Stimulated activated CD8-positive, alpha-beta memory T cell treated with anti-CD3 and anti-CD28 coated beads, Interleukin-7, amount 100 ng/mL, for 48 hours (primary cell): ENCODE data around the gene ROBO4.

ENCODE experiments used
- DNase-seq, 2 donors: peaks; one replicate each; pipeline ENCODE4 v3.0.0-alpha.2; 2020; ENCODE audit warnings: low read depth in 1 of 2; ENCODE audit errors: extremely low read depth in 1 of 2

Gene ROBO4

DNA sequence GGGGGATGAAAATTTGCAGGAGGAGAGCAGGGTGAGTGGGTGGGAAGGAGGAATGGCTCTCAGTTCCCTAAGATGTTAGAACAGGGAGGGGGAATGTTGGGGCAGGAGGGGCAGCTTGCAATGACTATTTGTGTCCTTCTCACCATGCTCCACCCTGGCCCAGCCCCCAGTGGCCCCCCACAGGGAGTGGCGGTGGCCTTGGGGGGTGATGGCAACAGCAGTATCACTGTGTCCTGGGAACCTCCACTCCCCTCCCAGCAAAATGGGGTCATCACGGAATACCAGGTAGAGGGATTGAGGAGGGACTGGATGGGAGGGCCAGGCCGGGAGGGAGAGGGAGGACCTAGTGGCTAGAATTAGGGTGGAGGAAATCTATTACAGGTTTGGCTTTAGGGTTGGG lies 22.3 kb downstream of the ROBO4 start:
- no peak for DNase-seq

DNA sequence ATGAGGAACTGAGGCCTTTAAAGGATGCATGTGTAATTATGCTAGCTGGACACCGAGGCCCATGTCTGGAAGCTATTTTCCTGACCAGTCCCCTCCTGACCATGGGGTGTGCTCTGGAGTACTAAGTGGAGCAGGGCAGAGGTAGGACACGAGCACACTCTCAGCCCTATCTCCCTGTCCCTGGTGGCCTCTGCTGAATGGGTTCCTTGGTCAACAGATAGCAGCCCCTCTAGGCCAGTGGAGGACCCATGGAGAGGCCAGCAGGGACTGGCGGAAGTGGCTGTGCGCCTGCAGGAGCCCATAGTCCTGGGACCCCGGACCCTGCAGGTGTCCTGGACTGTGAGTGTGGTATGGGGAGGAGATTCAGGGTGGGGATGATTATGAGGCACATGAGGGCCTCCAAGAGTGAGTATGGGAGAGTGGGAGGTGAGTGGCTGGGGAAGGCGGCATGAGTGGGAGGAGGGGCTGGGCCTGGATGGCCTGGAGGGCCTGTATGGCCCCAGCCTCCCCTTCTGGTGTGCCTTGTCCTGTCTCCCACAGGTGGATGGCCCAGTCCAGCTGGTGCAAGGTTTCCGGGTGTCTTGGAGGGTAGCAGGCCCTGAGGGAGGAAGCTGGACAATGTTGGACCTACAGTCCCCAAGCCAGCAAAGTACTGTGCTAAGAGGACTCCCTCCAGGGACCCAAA lies 23.0 kb downstream of the ROBO4 start:
- no peak for DNase-seq

DNA sequence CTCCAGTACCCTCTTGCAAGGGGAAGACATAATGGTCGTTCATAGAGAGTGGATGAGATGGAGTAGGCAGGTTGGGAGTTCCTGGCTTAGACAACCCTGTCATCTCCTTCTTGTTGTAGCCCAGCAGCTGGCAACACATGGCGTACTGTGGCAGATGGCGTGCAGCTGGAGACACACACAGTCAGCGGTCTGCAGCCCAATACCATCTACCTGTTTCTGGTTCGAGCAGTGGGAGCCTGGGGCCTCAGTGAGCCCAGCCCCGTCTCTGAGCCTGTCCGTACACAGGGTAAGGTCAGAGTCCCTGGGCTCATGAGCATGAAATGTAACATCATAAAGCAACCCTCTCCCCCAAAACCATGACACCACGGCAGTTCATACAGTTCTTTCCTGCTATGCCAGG lies 23.7 kb downstream of the ROBO4 start:
- no peak for DNase-seq

DNA sequence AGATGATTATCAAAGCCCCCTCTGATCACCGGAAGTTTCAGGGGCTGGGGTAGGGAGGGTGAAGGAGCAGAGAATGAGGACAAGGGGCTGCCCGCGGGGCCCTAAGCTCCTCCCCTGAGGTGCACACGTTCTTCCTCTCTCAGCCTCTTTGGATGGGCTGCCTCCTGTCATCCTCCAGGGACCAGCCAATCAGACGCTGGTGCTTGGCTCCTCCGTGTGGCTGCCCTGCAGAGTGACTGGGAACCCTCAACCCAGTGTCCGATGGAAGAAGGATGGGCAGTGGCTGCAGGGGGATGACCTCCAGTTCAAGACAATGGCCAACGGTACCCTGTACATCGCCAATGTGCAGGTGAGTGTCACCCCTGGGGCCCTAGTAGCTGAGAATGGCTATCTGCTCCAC lies 24.9 kb downstream of the ROBO4 start:
- DNase-seq: no peak

DNA sequence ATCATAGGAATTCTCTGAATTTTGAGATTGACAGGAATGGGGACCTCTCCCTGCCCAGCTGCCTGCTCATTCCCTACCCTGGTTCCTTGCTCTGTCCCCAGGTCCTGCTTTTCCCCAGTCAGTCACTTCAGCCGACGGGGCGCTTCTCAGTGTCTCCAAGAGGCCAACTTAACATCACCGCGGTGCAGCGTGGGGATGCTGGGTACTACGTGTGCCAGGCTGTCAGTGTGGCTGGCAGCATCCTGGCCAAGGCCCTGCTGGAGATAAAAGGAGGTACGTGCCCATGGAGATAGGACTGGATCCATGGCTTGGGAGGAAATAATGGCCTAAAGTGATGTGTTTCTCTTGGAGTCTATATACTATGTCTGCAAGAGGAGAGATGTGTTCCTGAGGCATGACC lies 25.4 kb downstream of the ROBO4 start:
- no peak for DNase-seq

DNA sequence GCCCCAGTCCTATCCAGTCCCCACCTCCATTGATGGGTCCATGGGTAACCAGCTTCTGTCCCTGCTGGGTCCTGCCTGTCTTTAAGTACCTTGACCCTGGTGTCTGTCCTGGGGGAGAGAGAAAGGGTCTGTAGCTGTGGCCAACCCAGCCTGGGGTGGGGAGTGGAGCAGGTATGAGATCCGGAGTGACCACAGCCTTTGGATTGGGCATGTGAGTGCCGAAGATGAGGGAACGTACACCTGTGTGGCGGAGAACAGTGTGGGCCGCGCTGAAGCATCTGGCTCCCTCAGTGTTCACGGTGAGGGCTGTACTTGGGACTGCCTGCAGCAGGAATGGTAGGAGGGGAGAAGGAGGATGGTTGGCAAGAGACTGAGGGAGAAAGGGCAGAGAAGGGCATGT lies 27.2 kb downstream of the ROBO4 start:
- DNase-seq: no peak

DNA sequence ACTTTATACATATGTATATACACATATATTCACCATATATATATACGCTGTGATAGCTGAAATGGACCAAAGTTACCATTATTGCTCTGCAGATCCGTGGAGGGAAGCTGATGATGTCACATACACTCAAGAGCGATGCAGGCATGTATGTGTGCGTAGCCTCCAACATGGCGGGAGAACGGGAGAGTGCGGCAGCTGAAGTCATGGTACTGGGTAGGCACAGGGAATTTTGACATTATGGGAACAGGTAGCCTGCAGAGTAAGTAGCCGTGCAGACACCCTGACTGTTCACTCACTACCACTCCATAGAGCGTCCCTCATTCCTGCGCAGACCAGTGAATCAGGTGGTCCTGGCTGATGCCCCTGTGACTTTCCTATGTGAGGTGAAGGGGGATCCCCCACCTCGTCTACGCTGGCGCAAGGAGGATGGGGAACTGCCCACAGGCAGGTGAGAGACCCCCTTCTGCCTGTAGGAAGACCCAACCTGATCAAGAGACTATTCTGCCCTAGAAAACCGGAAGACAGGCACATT lies 27.7 kb downstream of the ROBO4 start:
- no peak for DNase-seq

DNA sequence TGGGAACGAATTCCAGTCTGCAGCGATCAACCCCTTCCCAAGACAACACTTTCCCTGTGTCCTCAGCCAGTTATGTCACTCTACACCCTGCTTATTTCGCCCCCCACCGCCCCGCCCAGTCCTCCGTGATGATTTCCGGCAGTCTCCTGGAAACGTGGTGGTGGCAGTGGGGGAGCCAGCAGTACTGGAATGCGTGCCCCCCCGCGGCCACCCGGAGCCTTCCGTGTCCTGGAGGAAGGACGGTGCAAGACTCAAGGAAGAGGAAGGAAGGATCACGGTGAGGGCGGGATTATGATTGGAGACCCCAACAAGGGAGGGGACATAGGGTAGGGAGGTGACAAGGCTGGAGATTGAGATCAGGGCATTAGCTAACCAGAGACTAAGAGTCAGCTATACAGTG lies 28.3 kb downstream of the ROBO4 start:
- no peak for DNase-seq

DNA sequence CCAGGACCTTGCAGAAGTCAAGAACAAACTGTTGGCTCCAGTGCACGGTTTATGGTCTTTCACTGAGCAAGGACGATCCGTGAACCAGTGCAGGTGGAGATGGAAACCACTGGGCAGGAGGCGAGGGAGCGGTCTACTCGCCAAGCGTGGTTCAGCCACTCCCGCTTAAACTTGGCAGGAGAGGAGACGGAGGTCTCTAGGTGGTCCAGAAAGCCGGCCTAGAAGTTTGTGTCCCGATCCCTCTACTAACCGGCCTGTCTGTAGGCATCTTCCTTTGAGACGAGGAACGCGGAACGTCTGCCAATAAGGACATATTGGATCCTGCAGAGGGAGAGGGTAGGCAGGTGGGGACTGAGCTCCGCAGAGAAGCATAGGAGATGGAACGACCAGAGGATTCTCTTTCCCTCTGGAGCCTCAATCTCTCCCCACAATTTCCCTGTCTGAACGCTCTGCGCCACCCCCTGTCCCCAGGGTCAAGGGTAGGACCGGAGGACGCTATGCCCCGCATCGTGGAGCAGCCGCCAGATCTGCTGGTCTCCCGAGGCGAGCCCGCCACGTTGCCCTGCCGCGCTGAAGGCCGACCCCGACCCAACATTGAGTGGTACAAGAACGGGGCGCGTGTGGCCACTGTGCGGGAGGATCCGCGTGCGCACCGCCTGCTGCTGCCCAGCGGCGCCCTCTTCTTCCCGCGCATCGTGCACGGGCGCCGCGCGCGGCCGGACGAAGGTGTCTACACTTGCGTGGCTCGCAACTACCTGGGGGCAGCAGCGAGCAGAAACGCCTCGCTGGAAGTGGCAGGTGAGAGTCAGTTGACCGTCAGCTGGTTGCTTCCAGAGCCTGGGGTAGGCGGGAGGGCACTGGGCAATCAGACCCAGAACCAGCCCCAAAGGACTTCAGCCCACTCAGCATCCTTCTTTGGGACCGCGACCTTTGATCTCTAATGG lies 29.1 kb downstream of the ROBO4 start:
- no peak for DNase-seq

DNA sequence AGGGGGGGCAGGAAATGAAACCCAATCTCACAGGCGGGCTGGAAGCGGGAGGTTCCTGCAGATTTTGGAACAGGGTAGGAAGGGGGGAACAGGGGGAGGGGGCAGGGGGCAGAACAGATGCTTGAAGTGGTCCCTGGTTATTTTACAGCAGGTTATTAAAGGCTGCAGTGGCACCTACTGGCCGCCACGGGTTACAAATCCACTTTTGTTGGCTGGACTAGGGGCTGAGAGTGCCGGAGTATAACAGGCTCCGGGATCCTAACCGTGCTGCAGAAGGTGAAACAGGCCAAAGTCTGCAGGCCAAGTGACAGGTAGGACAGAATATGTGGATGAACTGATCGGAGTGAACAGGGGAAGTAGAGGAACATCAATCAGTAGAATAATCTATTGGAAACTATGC lies 30.0 kb downstream of the ROBO4 start:
- no peak for DNase-seq

DNA sequence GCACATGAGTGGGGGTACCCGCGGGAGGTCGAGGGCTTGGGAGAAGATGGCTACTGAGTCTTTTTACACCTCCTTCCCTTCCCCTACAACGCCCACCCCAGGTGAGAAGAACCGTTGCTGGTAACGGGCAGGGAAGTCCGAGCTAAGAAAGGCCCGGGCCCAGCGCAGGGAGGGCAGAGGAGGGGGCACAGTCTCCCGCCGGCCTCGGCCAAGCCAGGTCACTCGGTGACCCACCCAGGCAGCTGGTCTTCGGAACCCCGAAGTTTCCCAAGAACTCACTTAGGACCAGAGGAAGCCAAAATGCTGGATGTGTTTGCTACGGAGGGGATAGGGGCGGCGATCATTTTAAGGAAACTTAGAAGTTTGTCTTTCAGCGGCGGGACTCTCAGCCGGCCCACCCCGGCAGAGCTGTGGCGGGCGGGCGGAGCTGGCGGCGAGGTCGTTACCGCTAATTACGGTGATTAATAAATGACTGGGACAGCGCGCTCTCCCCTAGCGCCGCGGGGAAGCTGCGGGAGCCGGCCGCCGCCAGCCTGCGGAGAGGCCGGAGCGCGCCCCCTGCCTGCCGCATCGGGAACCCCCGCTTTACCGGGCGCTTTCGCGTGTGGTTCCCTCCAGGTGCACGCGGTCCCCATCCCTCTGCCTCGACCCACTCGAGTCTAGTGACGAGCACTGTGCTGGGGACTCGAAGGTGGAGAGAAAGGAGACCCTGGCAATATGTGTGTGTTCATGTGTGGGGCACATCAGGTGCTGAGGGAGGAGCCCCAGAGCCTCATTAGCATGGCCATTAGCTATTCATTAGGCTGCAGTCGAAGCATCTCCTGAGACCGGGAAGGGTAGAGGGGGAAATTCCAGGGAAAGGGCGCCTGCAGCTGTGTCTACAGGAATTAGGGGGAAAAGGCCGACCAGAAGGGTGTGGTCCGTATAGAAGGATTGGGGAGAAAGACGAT lies 31.5 kb downstream of the ROBO4 start:
- DNase-seq: peak; percentile 17 to 28

DNA sequence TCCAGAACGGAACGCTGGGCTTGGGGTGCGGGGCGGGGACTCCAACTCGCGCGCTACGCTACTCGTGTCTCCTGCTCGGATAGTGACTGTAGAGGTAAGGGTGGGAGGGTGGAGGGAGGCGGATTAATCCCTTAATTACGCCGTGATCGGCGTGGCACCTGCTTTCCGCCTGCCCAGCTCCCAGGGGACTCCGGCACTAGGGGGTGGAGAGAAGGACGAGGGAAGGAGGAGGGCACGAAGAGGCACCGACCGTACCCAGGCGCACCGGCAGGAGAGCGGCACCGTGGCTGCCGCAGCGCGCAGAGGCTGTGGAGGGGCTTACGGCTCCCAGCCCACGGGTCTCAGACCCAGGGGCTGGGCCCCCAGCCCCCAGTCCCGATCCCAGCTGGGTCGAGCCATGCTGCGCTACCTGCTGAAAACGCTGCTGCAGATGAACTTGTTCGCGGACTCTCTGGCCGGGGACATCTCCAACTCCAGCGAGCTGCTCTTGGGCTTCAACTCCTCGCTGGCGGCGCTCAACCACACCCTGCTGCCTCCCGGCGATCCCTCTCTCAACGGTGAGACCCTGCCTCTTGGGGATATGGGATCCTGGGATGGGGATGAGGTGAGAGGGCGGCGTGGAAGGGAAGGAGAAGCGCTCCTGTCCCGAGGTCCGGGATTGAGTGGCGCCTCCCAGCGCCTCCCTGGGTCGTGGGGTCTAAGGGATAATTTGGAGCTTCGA lies 32.3 kb downstream of the ROBO4 start, which contains the start of gene ROBO3:
Gene ROBO3 (plus strand): TSS at position 252 of the 721 bp plus-strand sequence. CDS start 146 bp downstream, at position 398.
- no peak for DNase-seq

DNA sequence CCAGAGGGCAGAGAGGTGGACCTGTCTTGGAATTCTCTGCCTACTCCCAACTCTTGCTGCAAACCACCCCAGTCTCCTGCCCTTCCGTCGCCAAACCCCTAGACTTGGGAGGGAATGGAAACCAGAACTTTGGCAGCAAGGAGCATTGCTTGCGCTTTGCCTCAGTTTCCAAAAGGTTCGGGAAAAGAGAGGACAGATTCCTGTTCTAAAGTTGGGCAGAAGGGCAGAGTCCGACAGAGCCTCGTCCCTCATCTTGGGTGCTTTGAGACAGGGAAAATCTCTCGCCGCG lies 32.8 kb downstream of the ROBO4 start:
- no peak for DNase-seq

DNA sequence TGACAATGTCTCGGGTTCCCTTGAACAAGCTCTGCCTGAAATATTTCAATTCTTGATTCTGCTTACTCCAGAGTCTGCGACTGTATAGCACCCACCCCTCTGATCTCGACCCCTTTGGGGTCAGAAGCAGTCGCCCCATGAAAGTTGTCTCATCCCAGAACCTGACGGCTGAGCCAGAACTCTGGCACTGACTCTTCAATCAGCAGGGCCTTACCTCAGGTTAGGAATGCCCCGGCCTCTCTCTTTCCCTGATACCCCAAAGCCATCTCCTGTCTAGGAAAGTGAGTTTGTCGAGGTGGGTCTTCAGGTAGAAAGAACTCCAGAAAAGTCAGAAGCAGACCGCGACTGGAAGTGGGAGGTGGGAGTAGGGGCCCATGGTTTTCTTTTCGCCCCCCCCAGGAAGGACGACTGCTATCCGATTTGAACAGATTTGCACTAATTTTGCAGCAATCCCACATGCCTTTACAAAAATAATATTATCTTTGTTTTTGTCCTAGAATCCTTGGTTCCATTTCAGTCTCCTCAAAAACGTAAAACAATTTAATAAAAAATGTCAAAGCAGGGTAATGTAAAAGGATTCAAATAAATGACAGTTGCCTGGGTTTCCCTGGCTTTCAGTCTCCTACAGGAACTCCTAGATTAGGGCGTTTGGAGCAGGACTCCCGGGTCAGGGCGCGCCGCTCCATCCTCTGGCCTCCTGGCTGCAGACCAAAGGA lies 33.3 kb downstream of the ROBO4 start:
- no peak for DNase-seq

DNA sequence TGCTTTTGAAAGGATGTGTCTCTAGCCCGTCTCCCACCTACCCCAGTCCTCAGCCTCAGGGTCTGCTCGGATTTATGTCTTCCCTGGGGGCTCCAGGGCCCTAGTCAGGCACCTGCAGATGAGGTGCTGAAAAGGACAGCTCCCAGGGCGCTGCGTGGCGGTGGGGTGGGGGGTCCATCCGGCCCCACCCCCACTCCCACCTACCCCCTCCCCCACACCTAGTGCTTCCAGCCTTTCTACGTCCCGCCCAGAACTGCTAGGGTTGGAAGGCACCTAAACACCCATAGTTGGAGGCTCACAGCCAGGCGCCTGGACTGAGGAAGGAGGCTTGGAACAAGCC lies 33.9 kb downstream of the ROBO4 start:
- DNase-seq: no peak

DNA sequence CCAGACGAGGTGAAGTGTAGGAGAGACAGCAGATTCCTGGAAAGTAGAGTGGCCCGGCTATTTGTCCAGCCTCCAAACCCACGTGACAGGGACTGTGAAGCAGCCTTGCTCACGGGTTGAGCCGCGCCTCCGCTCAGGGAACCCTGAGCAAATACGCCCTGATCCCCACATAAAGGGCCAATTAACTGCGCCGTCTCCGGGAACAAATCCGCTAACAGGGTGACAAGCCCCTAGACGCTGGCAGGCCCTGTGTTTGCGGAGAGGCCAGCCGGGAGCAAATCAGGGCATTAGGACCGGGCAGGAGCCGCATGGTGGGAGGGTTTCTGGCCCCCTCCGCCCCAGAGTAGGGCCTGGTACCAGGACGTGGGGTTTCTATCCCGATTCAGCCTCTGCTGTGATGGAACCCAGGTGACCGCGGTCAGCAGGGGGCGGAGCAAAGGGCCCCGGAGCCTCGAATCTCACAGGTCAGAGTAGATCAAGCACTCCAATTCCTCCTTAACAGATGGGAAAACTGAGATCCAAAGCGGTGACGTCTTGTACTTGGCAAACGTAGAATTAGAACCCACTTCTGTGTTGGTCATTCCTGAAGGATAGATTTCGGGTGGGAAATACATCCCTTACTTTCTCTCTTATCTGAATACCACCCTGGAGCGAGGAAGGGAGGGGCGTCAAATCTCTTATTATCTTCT lies 34.4 kb downstream of the ROBO4 start:
- DNase-seq: no peak

DNA sequence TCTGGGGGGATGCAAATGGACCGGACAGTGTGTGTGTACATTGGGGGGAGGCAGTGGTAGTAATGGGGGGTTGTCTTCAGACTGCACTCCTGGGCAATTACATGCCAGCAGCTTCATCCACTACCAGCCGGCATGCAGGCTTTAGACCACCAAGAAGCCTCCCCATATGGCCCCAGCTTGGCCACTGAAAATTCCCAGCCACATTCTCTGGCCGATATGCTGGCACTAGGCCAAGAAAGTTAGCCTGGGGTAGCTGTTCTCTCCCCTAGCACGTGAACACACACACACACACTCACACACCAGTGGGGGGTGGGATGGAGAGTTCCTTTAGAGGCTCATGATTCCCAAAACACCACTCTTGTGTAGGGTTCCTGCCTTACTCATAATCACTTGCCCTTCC lies 36.0 kb downstream of the ROBO4 start:
- no peak for DNase-seq

DNA sequence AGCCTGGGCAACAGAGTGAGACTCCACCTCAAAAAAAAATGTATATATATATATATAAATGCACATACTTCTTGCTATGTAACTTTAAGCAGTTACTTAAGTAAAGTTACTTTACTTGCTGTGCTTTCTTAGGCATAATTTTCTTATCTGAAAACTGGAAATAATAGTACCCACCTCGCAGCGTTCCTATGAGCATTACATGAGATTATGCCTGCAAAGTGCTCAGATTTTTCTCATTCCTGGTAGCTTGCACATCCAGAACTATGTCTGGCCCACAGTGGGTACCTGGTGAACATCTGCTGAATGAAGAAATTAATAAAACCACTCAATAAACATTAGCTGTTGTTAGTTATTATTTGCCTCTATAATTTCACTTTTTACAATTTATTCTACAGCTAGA lies 38.5 kb downstream of the ROBO4 start:
- DNase-seq: no peak

DNA sequence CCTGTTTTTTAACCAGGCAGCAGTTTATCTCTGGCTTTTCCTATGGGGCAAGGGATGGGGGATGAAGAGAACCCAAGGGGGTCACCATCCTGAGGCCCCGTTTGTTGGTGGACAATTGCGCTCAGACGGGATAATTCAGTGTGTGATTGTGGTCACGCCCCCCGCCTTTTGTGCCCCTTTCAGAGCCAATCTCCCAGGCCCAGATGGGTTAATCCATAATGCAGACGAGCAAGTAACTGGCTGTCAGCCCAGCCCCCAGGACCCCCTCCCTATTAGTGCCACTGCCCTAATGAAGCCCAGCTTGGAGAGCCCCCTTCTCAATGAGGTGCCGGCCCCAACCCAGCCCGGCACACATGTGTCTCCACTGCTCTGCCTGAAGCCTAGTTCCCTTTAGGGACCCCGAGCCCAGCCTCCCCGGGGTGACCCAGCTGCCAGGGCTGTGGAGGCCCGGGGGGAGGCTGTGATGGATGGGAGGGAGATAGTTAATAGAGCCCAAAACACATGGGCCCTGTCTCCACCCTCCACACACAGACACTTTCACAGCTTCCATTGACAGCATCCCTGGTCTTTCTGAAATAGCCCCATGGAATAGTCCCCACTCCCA lies 51.5 kb downstream of the ROBO4 start:
- DNase-seq: no peak
